Measurements from ENCODE around the gene ICOS.

DNA sequence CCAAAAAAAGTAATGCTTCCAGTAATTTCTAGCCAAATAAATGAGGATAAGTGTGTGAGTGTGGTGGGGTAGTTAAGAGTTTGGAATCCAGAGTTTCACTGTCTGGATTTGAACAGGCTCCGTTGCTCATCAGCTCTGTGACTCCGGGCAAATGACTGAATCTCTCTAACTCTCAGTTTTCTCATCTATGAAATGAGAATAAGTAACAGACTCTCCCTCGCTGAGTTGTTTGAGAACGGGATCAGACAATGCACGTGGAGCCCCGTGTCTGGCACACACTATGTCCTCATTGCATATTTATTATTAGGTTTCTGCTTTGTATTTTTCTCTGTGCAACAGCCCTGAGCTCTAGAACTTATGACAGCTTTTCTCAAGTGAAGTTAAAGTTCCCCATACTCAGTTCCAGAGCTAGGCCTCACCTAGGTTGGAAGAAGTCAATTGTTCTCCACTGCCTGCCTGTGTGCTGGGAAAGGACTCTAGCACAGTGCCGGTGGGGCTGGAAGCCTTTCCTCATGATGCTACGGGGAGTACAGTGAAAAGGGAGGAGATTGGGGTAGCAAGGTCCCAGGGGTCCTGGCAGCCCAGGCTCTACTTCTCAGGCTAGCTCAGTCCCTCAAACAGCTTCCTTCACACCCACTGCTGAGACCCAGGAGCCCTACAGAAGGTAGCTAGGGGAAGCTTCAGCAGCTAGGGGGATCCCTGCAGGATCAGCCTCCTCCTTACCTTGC is 1.7 kb upstream of the ICOS start:
- TF ChIP-seq CTCF (IDR thresholded peaks at IDR 0.05) = no peak
- no peak for TF ChIP-seq EZH2 (IDR thresholded peaks at IDR 0.05)

All from neural progenitor cell (in vitro differentiated cells).